GM21526 (cell line): ENCODE results near the gene COX8A.

Source experiments
- ATAC-seq: cut with Tn5 transposase; IDR thresholded peaks from one replicate; pipeline ENCODE4 v1.9.1; 2021; ENCODE audit warnings: moderate library complexity; ENCODE audit not compliant: unreplicated experiment, low FRiP score

Gene COX8A

DNA sequence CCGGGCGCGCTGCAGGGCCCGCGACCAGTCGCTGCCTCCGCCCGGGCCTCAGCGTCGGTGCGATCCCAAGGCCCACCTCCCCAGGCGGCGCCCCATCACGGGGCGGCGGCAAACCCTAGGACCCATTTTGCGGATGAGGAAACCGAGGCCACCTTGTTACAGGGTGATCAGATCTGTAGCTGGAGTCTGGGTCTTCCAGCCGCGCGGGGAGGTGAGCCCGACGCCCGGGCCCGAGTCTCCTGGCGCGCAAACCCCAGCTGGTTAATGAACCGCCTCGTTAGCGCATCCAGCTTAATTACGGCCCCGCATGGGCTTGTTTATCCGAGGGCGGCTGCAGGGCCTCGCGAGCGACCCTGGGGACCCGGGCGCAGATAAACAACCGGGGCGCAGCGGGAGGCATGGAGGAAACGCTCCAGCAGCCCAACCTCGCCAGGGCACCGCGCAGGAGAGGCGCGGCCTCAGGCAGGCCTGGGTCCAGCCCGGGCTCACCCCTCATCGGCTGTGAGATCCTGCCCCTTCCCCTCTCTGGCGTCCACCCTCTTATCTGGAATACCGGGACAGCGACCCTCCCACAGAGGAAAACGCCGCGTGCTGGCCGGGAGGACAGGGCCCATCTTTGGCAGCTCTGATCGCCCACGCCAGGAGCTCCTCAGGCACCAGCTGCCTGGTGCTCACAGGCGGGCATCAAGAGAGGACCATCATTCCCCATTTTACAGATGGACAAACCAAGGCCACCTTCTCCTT is 26.5 kb downstream of the COX8A start:
- no peak for ATAC-seq

DNA sequence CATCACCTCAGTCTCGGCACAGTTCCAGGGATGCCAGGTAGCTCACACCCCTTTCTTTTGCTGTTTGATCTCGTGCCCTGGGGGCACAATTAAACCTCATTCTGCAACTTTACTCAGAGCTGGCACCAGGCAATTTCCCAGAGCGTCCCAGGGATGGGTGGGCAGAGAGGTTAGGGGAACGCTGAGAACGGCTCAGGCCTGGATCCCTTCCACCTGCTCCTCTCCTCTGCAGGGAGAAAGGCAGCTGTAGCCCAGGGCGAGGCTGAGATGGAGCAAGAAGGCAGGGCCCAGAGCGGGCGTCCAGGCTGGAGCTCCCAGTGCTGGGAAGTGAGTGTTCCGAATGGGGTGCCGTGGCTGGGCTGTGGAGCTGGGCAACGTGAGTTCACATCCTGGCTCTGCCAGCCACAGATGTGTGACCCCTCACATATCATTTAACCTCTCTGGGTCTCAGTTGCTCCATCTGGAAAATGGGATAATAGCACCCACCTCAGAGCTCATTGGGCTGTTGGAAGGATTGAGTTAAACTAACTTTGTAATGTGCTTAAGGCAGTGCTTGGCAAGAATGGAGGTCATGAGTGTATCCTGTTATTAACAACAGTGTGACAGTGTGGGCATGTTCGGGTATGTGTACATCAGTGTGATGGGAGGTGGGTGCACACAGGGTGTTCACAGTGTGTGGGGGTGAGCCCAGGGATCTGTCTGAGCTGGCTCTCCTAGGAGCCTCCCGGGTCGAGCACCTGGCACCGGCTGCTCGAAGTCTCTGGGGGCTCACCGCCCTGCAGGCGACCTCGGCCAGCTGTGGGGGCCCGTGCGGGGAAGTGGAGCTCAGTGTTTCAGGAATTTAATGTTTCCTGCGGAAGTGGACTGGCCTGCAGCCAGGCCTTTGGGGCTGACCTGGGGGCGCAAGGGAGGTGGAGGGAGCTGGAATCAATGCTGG is 27.3 kb downstream of the COX8A start:
- no peak for ATAC-seq

DNA sequence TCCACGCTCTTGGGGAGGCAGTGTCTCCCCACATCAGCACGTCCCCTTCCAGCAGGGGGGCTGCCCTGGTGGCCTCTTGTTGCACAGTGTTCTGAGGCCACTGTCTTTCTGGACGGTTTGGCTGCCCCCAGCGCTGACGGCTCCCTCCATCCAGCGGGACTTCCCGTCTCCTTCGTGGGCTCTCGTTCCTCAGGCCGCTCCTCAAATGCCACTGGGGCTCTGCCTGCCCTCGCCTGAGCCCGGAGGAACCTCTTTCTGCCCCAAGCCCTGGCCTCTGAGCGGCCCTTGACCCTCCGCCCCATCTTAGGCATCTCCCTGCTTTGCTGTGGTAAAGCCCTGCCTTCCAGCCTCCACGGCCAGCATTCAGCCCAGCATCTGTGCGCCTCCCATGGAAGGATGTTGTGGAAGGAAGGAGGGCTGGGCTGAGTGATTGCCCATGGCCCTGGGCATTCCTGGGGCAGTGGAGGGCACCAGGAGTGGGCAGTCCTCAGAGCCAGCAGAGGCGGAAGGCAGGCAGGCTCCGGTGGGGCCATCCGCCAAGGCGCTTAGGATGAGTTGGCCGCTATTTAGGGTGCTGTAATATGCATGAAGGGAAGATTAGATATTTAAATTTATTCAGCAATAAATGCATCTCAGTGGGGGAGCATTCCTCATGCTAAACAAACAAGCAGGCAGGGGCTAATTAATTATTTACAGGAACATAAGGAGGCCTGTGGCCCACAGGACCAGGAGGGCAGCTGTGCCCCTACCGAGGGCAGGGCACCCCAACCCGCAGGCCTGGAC is 29.6 kb downstream of the COX8A start:
- ATAC-seq, result no peak

DNA sequence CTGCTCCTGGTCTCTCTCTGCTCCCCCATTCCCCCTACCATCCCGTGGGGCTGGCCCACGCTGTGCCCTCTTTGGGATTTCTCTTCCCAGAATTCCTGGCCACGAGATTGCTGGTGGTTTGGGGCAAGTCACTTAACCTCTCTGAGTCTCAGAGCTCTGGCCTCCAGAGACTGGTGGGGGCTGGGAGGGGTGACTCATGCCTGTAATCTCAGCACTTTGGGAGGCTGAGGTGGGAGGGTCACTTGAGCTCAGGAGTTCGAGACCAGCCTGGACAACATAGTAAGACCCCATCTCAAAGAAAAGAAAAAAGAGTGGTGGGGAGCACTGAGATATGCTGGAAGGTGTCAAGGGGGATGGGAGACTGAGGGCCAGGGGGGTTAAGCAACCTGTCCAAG is 30.2 kb downstream of the COX8A start:
- ATAC-seq, result no peak

DNA sequence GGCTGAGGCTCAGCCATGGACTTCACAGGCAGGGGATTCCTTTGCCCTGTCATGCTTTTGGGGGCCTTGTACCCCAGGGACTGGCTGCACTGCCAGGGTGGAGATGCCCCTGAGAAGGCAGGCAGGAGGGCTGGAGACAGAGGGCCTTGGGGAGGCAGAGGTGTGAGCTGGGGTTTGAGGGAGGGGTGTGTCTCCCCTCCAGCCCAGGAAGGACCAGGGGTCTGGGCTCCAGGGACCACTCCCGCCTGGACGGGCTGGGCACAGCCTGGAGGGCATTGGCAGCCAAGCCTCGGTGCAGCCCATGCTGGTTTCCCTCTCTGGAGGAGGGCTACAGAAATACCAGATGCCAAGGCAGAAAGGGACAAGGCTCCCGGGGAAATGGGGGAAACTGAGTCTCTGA is 31.3 kb downstream of the COX8A start:
- no peak for ATAC-seq

DNA sequence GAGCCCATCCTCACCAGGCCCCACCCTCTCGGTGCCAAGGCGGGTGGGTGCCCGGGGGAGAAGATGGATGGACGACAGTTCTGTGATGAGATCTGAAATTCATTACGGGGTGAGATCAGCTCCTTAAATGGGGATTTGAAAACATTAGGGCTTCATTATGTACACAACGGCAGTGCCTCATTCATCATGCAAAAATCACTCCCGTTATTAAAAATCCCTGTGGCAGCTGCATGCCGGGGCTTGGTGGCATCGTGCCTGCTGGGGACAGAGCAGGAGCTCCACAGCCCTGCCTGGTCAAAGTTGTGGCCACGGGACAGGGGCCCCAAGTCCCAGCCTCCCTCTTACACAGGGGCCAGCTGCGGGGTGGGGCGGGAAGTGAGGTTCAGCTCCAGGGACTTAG is 32.0 kb downstream of the COX8A start:
- no peak for ATAC-seq

DNA sequence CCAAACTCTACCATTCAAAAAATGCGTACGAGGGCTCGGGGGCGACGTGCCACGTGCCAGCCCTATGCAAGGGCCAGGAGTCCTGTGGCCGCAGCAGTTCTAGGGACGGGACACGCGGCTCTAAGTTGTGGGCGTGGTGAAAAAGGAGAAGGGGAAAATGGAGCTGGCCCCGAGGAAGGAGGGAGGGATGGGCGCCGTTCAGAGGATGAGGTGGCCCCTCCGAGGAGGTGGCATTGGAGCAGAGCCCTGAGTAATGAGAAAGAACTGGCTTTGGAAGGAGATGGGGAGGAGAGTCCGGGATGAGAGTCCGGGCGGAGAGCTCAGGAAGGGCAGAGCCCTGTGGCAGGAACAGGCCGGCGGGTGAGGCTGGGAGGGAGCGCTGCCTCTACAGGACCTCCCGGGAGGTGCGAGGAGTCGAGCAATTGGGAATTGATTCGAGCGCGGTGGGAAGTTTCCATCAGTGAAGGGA is 32.8 kb downstream of the COX8A start:
- no peak for ATAC-seq

DNA sequence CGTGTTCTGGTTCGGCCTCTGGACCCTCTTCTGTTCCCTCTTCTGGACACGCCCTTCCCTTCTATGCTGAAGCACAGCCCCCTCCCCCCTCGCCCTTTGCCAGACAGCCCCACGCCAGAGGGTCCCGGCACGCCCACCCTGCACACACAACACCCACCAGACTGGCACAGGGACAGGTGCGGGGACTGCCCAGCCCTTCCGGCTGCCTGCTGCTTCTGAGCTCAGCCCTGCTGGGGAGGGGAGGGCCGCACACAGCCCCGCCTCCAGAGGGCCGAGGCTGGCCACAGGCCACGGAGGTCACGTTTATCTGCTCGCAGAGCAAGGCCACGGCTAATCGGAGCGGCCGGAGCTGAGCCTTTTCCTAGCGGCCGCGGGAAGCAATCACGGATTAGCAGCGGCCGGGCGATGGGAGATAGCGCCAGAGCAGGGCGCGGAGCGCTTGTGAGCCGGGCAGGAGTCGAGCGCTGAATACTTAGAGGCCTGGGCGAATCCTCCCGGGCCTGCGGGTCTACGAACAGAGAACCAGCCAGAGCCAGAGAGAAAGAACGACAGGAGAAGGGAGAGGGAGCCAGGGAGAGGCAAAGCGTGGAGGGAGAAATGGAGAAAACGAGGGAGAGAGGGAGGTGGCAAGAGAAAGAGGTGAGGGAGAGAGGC is 33.3 kb downstream of the COX8A start:
- no peak for ATAC-seq

DNA sequence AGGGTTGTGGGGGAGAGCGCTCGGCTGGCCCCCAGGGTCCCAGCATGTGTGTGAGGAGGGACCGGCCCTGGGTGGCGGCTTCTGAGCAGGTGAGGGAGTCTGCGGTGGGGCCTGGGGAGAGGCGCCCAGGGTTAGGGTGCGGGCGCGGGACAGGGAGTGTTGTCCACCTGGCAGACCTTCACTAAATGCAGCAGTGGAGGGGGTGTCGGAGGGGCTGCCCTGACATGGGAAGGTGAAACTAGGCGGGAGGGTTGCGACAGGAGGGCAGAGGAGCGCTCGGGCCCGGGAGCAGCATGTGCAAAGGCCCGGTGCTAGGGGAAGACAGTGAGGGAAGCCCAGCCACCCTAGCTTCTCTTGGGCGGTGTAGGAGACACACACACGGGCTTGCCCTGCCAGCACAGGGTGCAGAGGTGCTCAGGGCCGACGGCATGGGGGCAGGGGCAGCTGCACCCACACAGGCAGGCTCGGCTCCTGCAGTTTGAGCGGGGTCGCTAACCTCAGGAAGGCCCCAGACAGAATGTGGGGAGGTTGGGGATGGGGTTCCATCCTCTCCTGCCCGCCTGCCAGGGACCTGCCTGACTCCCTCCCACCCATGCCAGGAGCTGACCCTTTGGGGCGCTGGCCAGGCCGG is 34.0 kb downstream of the COX8A start:
- no peak for ATAC-seq

DNA sequence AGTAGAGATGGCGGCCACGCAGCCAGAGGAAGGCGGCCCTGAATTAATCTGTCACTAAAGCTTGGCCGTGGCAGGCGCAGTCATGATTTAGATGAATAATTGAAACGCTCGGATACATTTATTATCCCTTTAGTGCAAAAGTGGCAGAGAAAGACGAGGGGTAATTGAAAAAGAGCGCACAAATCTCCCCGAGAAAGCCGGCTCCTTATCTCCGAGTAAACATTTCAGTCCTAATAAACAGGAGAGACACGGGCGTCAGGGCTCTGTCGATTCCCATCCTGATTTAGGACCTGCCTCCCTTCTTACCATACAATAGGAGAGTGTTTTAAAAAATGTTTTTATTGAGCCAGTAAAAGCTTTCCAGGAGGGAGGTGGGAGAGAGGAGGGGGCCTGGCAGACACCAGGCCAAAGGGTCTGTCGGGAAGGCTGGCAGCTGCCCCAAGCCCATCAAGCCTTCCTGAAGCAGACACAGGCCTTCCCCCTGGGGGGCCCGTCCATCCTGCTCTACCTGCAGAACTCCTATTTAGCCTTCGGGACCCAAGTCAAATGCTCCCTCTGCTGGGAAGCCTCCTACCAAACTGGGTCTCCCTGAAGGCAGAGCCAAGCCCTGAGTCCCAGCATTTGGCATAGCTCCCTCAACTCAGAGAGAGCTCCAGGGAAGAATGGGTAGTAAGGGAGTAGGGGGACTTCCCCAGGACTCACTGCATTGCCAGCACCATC is 34.7 kb downstream of the COX8A start:
- no peak for ATAC-seq

DNA sequence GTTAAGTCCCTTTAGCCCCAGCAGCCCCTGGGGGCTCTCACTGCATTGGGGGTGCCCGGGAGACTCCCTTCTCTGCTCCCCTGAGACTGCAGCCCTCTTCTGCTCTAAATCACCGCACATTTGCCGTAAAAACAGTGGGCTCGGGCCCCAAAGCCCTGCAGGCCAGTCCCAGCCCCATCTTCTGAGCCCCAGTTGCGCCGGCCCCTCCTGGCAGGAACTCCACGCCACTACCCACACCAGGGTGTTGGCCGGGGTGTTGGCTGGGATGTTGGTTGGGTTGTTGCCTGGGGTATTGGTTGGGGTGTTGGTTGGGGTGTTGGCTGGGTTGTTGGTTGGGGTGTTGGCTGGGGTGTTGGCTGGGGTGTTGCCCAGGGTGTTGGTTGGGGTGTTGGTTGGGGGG is 35.3 kb downstream of the COX8A start:
- no peak for ATAC-seq

DNA sequence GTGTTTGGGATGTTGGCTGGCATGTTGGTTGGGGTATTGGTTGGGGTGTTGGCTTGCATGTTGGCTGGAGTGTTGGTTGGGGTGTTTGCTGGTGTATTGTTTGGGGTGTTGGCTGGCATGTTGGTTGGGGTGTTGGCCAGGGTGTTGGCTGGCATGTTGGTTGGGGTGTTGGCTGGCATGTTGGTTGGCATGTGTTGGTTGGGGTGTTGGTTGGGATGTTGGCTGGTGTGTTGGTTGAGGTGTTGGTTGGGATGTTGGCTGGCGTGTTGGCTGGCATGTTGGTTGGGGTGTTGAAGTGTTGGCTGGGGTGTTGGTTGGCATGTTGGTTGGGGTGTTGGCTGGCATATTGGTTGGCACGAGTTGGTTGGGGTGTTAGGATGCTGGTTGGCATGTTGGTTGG is 36.4 kb downstream of the COX8A start:
- ATAC-seq, result no peak

DNA sequence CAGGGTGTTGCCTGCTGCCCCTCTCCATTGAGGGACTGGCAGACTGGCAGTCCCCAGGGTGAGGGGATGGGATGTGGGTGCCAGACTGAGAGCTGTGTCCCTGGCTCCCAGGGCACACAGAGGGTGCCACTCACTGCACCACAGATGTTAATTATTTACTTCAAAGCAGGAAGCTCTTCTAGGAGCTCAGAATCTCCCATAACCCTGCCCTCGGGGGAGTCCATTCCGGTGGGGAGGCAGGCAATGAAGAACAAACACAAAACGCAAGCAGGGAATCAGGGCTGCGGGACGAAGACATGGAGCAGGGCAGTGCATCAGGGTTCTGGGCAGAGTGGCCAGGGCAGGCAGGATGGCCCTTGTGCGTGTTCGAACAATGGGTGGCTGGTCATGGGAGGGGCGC is 37.0 kb downstream of the COX8A start:
- ATAC-seq, result no peak

DNA sequence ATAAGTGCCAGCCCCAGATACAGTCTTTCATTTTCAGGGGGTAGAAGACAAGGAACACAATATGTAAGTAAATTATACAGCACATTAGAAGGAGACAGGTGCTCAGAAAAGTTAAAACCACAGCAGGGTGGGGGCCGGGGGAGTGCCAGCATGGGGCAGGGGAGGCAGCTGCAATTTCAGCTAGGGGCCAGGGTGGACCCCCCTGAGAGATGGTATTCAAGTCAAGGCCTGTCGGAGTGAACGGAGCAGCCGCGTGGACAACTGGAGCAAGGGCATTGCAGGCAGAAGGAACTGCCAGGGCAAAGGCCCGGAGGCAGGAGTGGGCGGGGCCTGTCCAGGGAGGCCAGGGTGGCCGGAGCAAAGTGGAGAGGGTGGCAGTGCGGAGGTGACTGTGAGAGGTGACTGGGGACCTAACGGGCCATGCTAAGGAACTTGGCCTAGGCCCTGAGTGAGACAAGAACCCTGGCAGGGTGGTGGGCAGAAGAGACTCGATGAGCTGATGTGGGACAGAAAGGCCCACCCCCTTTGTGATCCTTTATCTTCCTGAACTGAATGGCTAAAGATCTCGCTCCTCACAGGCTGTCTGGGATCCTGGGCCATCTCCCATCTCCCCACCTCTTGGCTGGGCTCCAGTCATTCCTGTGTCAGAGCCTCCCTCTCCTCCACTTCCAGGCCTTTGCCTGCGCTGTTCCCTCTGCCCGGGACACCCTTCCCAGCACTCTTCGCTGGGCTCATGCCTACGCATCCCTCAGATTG is 38.9 kb downstream of the COX8A start:
- ATAC-seq, result no peak

DNA sequence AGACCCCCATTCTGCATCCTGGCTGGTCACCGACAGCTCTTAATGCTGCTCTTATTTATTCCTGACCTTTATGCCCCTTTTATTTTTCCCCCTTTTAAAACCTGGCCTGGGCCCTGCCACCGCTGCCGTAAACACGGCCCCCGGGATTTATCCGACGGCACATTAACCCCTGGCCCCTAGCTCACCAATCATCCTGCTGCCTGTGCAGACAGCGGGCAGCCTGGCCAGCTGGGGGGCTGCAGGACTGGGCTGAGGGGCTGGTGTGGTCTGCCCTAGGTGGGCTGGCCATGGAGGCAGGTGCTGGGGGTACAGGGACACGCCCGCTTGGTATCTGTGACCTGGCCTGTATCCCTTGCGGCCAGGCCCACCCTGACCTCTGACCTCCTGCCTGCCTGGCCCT is 39.9 kb downstream of the COX8A start:
- ATAC-seq, result no peak

DNA sequence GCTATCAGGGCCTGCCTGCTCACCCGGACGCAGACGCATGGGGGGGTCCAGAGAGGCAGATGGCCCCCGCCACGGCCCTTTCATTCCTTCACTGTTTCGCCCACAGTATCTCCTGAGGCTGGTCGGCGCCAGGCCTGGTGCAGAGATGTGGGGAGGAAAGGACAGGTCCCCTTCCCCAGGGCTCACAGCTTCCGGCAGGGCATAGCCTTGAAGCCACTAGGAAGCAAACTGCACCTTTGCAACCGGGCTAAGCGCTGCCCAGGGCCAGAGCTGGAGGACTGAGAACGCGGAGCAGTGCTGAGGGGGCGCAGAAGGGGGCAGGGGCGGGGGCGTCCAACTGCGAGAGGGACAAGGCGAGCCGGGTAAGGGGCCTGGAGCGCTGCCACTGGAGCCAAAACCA is 41.1 kb downstream of the COX8A start:
- no peak for ATAC-seq

DNA sequence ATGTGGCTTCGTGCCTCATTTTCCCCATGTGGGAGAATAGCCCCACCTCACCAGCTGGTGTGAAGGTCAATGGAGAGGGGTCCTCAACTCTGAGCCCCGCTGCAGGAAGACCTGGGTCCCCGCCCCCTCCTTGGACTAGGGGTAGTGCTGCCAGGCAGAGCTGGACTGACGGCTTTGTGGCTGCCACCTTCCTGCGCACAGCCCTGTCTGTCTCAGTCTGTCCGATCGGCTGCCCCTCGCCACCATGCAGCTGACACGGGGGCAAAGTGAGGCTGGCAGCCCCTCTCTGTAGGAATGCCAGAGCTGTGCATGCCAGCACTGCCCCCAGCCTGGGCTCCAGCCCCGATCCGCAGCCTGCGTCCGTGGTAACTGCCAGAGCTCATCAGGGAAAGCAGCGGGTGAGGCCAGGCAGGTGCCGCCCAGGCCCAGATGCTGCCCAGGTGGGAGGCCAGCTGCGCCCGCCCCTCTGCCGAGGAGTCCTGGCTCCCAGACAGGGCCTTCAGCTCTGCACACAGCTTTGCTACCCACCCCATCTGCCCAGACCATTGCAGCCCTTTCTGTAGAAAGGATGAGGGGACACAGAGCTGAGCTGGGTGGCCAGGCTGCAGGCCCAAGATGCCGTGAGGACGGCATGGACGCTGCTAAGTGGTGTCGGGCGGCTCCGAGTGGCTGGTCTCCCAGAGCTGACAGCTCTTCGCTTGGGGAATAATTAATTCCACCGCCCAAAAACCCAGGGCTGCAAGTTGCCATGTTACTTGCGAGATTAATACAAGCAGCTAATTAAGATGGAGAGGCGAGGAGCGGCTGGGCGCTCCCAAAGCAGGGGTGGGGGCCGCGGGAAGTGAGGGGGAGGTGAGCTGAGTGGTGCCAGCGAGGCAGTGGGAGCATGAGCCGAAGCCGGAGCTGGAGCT is 41.8 kb downstream of the COX8A start:
- ATAC-seq, result no peak

DNA sequence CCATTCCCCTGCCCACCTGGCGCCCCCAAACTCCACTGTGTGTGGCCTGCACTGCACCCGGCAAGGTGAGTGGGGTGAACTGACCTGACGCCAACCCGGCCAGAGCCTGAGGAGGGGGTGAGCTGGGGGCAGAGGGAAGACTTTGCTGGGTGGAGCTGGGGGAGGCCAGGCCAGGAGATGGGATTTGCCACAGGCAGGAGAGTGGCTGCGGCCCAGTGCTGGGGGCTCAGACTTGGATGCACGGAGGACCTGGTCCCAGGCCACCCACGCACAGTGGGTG is 43.5 kb downstream of the COX8A start:
- ATAC-seq, result no peak
